HL-60 (cell line): Measurements from ENCODE around the gene ROBO1.

Experiments used
- GABPA ChIP-seq: IDR thresholded peaks from 2 replicates; pipeline ENCODE4 v1.6.1; 2012; ENCODE audit warnings: low read depth
- REST ChIP-seq: IDR thresholded peaks from 2 replicates; pipeline ENCODE4 v1.6.1; 2012; ENCODE audit warnings: low read depth; ENCODE audit not compliant: insufficient replicate concordance
- TF ChIP-seq, protein P1 (sequence below): IDR thresholded peaks from one replicate; pipeline ENCODE4 v1.5.1; 2011; ENCODE audit warnings: low read length, control low read depth, inconsistent platforms; ENCODE audit not compliant: insufficient read depth

- no peak for TF ChIP-seq REST
- no peak for TF ChIP-seq GABPA
- TF ChIP-seq, protein P1, sequence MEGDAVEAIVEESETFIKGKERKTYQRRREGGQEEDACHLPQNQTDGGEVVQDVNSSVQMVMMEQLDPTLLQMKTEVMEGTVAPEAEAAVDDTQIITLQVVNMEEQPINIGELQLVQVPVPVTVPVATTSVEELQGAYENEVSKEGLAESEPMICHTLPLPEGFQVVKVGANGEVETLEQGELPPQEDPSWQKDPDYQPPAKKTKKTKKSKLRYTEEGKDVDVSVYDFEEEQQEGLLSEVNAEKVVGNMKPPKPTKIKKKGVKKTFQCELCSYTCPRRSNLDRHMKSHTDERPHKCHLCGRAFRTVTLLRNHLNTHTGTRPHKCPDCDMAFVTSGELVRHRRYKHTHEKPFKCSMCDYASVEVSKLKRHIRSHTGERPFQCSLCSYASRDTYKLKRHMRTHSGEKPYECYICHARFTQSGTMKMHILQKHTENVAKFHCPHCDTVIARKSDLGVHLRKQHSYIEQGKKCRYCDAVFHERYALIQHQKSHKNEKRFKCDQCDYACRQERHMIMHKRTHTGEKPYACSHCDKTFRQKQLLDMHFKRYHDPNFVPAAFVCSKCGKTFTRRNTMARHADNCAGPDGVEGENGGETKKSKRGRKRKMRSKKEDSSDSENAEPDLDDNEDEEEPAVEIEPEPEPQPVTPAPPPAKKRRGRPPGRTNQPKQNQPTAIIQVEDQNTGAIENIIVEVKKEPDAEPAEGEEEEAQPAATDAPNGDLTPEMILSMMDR: no peak
Measured at GRCh38 chr3:79257791-79258190, 510.0 kb downstream of the ROBO1 start.
